ENCODE measurements around the gene LCN9. TPM values are rescaled to one million over a fixed set of nuclear protein-coding genes. Genes with fewer than 3 reads are reported as not detected.

LCN9 gene
- total RNA-seq, 1 experiment from 2014 or later = not detected

GRCh38 chr9:135687216-135687615, 24.1 kb downstream of the LCN9 start:
- DNase-seq (ENCODE audit: low read depth, low spot score) = no peak
- in situ Hi-C loops (cut with HindIII; ENCODE audit: low pct_unique_long_range_greater_than_20kb, low sequenced_read_pairs) = no loop called here

- in situ Hi-C loops (cut with HindIII; ENCODE audit: low pct_unique_long_range_greater_than_20kb, low sequenced_read_pairs) = no loop called here
- DNase-seq (ENCODE audit: low read depth, low spot score) = no peak
These were observed 25.9 kb downstream of the LCN9 start for GRCh38 chr9:135689011-135689410.

- no peak for DNase-seq (ENCODE audit: low read depth, low spot score)
These were observed 27.9 kb downstream of the LCN9 start for GRCh38 chr9:135690836-135691570.

GRCh38 chr9:135692410-135692809, 29.3 kb downstream of the LCN9 start:
- in situ Hi-C loops (cut with HindIII; ENCODE audit: low pct_unique_long_range_greater_than_20kb, low sequenced_read_pairs) = no loop called here
- no peak for DNase-seq (ENCODE audit: low read depth, low spot score)

More at GRCh38 chr9:135690836-135691570, 27.9 kb downstream of the LCN9 start:
- in situ Hi-C loops (cut with HindIII; ENCODE audit: low pct_unique_long_range_greater_than_20kb, low sequenced_read_pairs) = no loop called here

- DNase-seq (ENCODE audit: low read depth, low spot score) = no peak
- in situ Hi-C loops (cut with HindIII; ENCODE audit: low pct_unique_long_range_greater_than_20kb, low sequenced_read_pairs) = no loop called here
These were observed 30.2 kb downstream of the LCN9 start for GRCh38 chr9:135693265-135693664.

- in situ Hi-C loops (cut with HindIII; ENCODE audit: low pct_unique_long_range_greater_than_20kb, low sequenced_read_pairs) = no loop called here
- DNase-seq (ENCODE audit: low read depth, low spot score) = no peak
These were observed 30.7 kb downstream of the LCN9 start for GRCh38 chr9:135693771-135694170.

- in situ Hi-C loops (cut with HindIII; ENCODE audit: low pct_unique_long_range_greater_than_20kb, low sequenced_read_pairs) = no loop called here
These were observed 31.3 kb downstream of the LCN9 start for GRCh38 chr9:135694414-135694813.

GRCh38 chr9:135695036-135695435, 31.9 kb downstream of the LCN9 start:
- DNase-seq (ENCODE audit: low read depth, low spot score) = no peak
- in situ Hi-C loops (cut with HindIII; ENCODE audit: low pct_unique_long_range_greater_than_20kb, low sequenced_read_pairs) = no loop called here

More at GRCh38 chr9:135694414-135694813, 31.3 kb downstream of the LCN9 start:
- no peak for DNase-seq (ENCODE audit: low read depth, low spot score)

- in situ Hi-C loops (cut with HindIII; ENCODE audit: low pct_unique_long_range_greater_than_20kb, low sequenced_read_pairs) = no loop called here
- no peak for DNase-seq (ENCODE audit: low read depth, low spot score)
These were observed 32.5 kb downstream of the LCN9 start for GRCh38 chr9:135695642-135696041.

- no peak for DNase-seq (ENCODE audit: low read depth, low spot score)
- in situ Hi-C loops (cut with HindIII; ENCODE audit: low pct_unique_long_range_greater_than_20kb, low sequenced_read_pairs) = no loop called here
These were observed 33.3 kb downstream of the LCN9 start for GRCh38 chr9:135696446-135696845.

- in situ Hi-C loops (cut with HindIII; ENCODE audit: low pct_unique_long_range_greater_than_20kb, low sequenced_read_pairs) = no loop called here
- DNase-seq (ENCODE audit: low read depth, low spot score) = no peak
These were observed 34.1 kb downstream of the LCN9 start for GRCh38 chr9:135697226-135697625.

GRCh38 chr9:135698236-135698635, 35.1 kb downstream of the LCN9 start:
- DNase-seq (ENCODE audit: low read depth, low spot score) = no peak
- in situ Hi-C loops (cut with HindIII; ENCODE audit: low pct_unique_long_range_greater_than_20kb, low sequenced_read_pairs) = no loop called here

- DNase-seq (ENCODE audit: low read depth, low spot score) = no peak
- in situ Hi-C loops (cut with HindIII; ENCODE audit: low pct_unique_long_range_greater_than_20kb, low sequenced_read_pairs) = no loop called here
These were observed 35.7 kb downstream of the LCN9 start for GRCh38 chr9:135698767-135699166.

- in situ Hi-C loops (cut with HindIII; ENCODE audit: low pct_unique_long_range_greater_than_20kb, low sequenced_read_pairs) = no loop called here
- no peak for DNase-seq (ENCODE audit: low read depth, low spot score)
These were observed 36.3 kb downstream of the LCN9 start, which contains the start of gene SOHLH1 for GRCh38 chr9:135699440-135699839. Gene SOHLH1 (minus strand): TSS chr9:135699481. CDS start chr9:135699467, 14 bp downstream.

GRCh38 chr9:135700525-135700924, 37.4 kb downstream of the LCN9 start:
- DNase-seq (ENCODE audit: low read depth, low spot score) = no peak
- in situ Hi-C loops (cut with HindIII; ENCODE audit: low pct_unique_long_range_greater_than_20kb, low sequenced_read_pairs) = no loop called here

- no peak for DNase-seq (ENCODE audit: low read depth, low spot score)
- in situ Hi-C loops (cut with HindIII; ENCODE audit: low pct_unique_long_range_greater_than_20kb, low sequenced_read_pairs) = no loop called here
These were observed 38.2 kb downstream of the LCN9 start for GRCh38 chr9:135701067-135701958.

- DNase-seq (ENCODE audit: low read depth, low spot score) = peak; percentile 43
- in situ Hi-C loops (cut with HindIII; ENCODE audit: low pct_unique_long_range_greater_than_20kb, low sequenced_read_pairs) = no loop called here
These were observed 39.0 kb downstream of the LCN9 start, which contains the start of gene KCNT1 for GRCh38 chr9:135701959-135702721. Gene KCNT1 (plus strand): TSS chr9:135702185. CDS start chr9:135702259, 74 bp downstream.

- in situ Hi-C loops (cut with HindIII; ENCODE audit: low pct_unique_long_range_greater_than_20kb, low sequenced_read_pairs) = no loop called here
- no peak for DNase-seq (ENCODE audit: low read depth, low spot score)
These were observed 40.6 kb downstream of the LCN9 start for GRCh38 chr9:135703726-135704125.
